Gastroesophageal sphincter (tissue), 4 donors: Measurements from ENCODE around the gene SHISA2. TPM values are rescaled to one million over a fixed set of nuclear protein-coding genes. Genes with fewer than 3 reads are reported as not detected.

Source experiments
- ATAC-seq: fragments of 150-250 bp; one replicate; pipeline ENCODE4 v1.9.1; 2016; ENCODE audit warnings: mild to moderate bottlenecking, moderate library complexity
- H3K27ac ChIP-seq, 4 donors: fragments of 200-600 bp; sonication (generic) in 3 of 4; 1 replicate in 3 of 4; 2 replicates in 1 of 4; pipeline ENCODE4 v1.5.1; 2016 to 2019
- H3K27me3 ChIP-seq: fragments of 200-600 bp; sonication (generic); one replicate; pipeline ENCODE4 v1.5.1; 2019
- H3K36me3 ChIP-seq, 2 donors: fragments of 200-600 bp; sonication (generic); one replicate each; pipeline ENCODE4 v1.5.1; 2019; ENCODE audit warnings: control low read depth in 1 of 2
- H3K4me1 ChIP-seq, 3 donors: fragments of 200-600 bp; sonication (generic); 1 replicate in 2 of 3; 2 replicates in 1 of 3; pipeline ENCODE4 v1.5.1; 2016 to 2019; ENCODE audit warnings: control low read depth in 2 of 3
- H3K4me3 ChIP-seq, 2 donors: fragments of 200-600 bp; sonication (generic); one replicate each; pipeline ENCODE4 v1.5.1; 2019; ENCODE audit warnings: mild to moderate bottlenecking in 1 of 2, moderate library complexity in 1 of 2
- H3K9me3 ChIP-seq, 3 donors: fragments of 200-600 bp; sonication (generic); one replicate each; pipeline ENCODE4 v1.5.1; 2017 to 2019; ENCODE audit warnings: control low read depth in 2 of 3
- CTCF ChIP-seq, 4 experiments: fragments of 200-600 bp in 2 of 4; fragments of 450-650 bp in 2 of 4; sonication (generic) in 1 of 4; IDR thresholded peaks; one replicate each; pipeline ENCODE4 v1.5.1; 2017 to 2019; ENCODE audit warnings: antibody characterized with exemption in 4 of 4, mild to moderate bottlenecking in 2 of 4, moderate library complexity in 2 of 4
- EP300 ChIP-seq: sonication (generic); formaldehyde crosslinking; IDR thresholded peaks from one replicate; pipeline ENCODE4 v1.6.1; 2017; ENCODE audit warnings: antibody characterized with exemption, mild to moderate bottlenecking
- POLR2A ChIP-seq, 2 donors: fragments of 450-650 bp; IDR thresholded peaks; one replicate each; pipeline ENCODE4 v1.6.1; 2017; ENCODE audit warnings: antibody characterized with exemption in 2 of 2, mild to moderate bottlenecking in 2 of 2, moderate library complexity in 1 of 2
- POLR2AphosphoS5 ChIP-seq: sonication (generic); formaldehyde crosslinking; IDR thresholded peaks from one replicate; pipeline ENCODE4 v1.6.1; 2017; ENCODE audit warnings: antibody characterized with exemption
- WGBS, 2 donors: methylation state at CpG; one replicate each; pipeline ENCODE4 v1.1.5; 2018; ENCODE audit warnings: low coverage in 1 of 2; 5-methylcytosine and 5-hydroxymethylcytosine counted together
- total RNA-seq, 4 donors: library from RNA; depleted of rRNA; stranded (reverse); fragments of >200 nt; gene quantifications; one replicate each; pipeline ENCODE4 v1.1.0, GENCODE V29; 2016

The SHISA2 gene
- total RNA-seq, 4 donors from 2014 or later, result 0.47 to 3.1 (median 0.71) TPM

DNA sequence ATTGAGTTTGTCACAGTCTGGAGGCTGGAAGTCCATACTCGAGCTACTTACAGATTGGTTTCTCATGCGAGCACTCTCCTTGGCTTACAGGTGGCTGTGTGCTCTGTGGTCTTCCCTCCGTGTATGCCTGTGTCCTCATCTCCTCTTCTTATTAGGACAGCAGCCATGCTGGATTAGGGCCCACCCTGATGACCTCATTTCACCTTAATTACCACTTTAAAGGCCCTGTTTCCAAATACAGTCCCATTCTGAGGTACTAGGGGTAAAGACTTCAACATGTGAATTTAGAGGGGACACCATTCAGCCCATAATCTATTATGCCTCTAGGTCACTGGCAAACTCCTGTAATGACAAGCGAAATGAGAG lies 40.6 kb downstream of the SHISA2 start:
- no peak for ATAC-seq
- Histone ChIP-seq H3K27ac (no peak overlapping the region), H3K36me3 (no peaks in the 10 kb centered on the region), H3K4me3 (no peak overlapping the region), H3K27me3 (peaks cover 29% of the 10 kb centered on the region), H3K4me1 (peaks cover 0 to 6% (median 0%) of the 10 kb centered on the region in 3 donors), H3K9me3 (no peaks in the 10 kb centered on the region)
- no peak for TF ChIP-seq POLR2A (IDR thresholded peaks at IDR 0.05)
- no peak for TF ChIP-seq POLR2AphosphoS5
- TF ChIP-seq EP300, result no peak
- TF ChIP-seq CTCF (IDR thresholded peaks at IDR 0.05), result no peak
- WGBS, 2 donors, result 80 to 89% methylated on average over 2 to 4 of the region's 4 CpGs

DNA sequence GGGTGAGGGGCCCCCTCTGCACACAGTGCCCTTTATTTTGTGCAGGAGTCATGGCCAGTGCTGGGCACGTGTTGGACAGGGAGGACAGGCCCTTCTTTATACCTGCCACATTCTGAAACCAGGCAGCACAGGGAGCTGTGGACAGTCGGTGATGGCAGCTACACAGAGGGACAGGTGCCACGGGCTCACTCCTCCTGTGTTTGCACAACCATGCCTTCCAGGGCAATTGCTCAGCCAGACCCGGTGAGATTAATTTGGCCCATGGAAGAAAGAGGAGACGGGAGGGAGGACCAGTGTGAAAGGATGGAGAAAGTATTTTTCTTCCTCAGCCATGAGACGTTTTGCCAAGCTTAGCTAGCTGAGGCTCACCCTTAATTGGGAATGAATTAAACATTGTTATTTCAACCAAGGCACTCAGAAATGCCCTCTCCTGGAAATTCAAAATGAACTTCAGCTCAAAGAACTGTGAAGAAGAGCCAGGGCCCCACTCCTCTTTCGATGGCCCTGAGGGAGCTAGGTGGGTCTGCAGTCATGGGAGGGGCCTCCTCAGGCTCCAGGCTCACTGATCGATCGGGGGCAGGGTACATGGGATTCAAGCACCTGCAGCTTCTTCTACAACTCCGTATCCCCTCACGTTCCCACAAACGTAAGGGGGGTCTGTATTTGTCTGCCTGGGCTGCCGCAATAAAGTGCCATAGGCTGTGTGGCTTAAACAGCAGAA lies 41.2 kb downstream of the SHISA2 start:
- Histone ChIP-seq H3K9me3 (no peaks in the 10 kb centered on the region), H3K27me3 (peaks cover 29% of the 10 kb centered on the region), H3K4me1 (peaks cover 0 to 6% (median 0%) of the 10 kb centered on the region in 3 donors), H3K36me3 (no peaks in the 10 kb centered on the region), H3K4me3 (no peak overlapping the region), H3K27ac (no peak overlapping the region)
- TF ChIP-seq POLR2A (IDR thresholded peaks at IDR 0.05) (no peak), POLR2AphosphoS5 (no peak), EP300 (no peak), CTCF (IDR thresholded peaks at IDR 0.05) (no peak)
- ATAC-seq, result no peak
- WGBS, 2 donors, result 68 to 70% methylated on average over 7 to 10 of the region's 13 CpGs

GRCh38 chr13:26007261-26008125 lies 44.3 kb downstream of the SHISA2 start:
- TF ChIP-seq POLR2A (IDR thresholded peaks at IDR 0.05), result no peak
- TF ChIP-seq CTCF (IDR thresholded peaks at IDR 0.05), result no peak
- no peak overlapping the region for H3K4me3 ChIP-seq
- H3K27ac ChIP-seq, result no peak overlapping the region
- 25% methylated on average over 1 of the region's 1 CpG; no CpG with 5 or more reads in 1 of the 2 donors for WGBS, 2 donors
- ATAC-seq, result no peak
- H3K36me3 ChIP-seq, result no peaks in the 10 kb centered on the region
- peaks cover 0 to 6% (median 0%) of the 10 kb centered on the region in 3 donors for H3K9me3 ChIP-seq
- H3K4me1 ChIP-seq, result peaks cover 0 to 5% (median 0%) of the 10 kb centered on the region in 3 donors
- H3K27me3 ChIP-seq, result peaks cover 12% of the 10 kb centered on the region

Other genes with a start within 250 kb of the SHISA2 start
- 10 to 100 TPM; 18.8 to 29.5 (median 23.2) TPM for gene RNF6, start 170.3 kb upstream of the SHISA2 start, total RNA-seq
- 10 to 100 TPM; 16.2 to 25.5 (median 23.3) TPM for gene CDK8, start 202.1 kb upstream of the SHISA2 start, total RNA-seq